Activated T-cell treated with anti-CD3 and anti-CD28 coated beads, Interleukin-2, amount 50 U/mL, for 1 hour (primary cell): ENCODE data around the gene ADGRG7.

Experiments used
- DNase-seq: peaks from one replicate; pipeline ENCODE4 v3.0.0-alpha.2; 2020

The ADGRG7 gene

DNA sequence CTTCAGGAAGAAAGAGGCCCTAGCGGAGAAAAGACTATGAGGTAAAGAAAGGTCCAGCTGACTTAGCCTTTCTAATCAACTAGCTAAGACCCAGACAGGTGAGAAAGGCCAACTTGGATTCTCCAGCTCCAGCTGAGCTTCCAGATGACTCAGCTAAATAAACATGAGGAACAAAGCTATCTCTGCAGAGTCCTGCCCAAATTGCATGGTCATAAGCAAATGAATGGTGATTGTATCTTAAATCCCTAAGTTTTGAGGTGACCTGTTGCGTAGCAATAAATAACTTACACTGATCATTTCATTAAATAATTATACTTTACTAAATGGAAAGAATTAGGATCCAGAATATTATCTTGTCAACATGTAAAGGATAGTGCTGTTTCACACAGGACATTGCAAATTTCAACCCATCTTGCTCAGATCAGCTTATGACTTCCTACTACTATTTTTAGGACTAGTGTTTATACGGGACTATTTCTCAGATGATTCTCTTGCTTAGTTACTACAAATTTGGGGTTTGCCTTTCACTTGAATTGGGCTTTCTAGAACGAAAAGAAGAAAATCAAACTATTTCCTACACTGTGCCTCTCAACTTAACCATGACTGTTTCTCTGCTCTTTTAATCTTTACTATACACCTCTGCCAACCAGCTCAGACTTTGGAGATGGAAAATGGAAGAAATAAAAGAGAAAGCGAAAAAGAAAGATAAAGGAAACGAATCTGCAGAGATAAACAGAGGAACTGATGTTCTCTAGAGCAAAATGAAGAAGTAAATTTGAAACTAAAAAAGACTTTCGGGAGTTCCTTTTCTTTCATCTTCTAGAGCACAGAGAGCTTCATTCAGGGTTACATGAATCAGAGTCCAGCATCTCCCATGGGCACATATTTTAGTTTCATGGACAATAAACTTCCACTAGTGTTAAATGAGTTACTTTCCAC, 6.6 kb upstream of the ADGRG7 start:
- no peak for DNase-seq

GRCh38 chr3:100603469-100603868, 5.9 kb upstream of the ADGRG7 start:
- no peak for DNase-seq

GRCh38 chr3:100605358-100605757, 4.0 kb upstream of the ADGRG7 start:
- DNase-seq = no peak

GRCh38 chr3:100606894-100607512, 2.4 kb upstream of the ADGRG7 start:
- no peak for DNase-seq

DNA sequence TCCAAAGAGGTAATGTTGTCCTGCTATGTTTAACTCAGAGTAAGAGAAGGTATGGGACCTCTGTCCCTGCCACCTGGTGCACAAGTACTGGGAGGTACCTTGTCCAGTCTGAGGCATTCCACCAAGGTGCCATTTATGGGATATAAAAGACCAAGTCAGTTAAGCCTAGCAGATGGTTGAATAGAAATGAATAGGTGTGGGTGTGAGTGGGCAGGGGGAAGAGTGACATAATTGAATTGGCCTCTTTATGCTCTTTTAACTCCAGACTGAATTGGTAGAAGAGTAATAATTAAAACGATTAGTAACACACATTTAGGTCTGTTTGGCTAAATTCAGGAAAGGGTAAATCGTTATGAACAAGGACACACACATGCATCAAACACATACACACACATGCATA, 562 bp downstream of the ADGRG7 start:
- DNase-seq = no peak

GRCh38 chr3:100611221-100611620, 1.8 kb downstream of the ADGRG7 start:
- DNase-seq = no peak

GRCh38 chr3:100613721-100614390, 4.5 kb downstream of the ADGRG7 start:
- DNase-seq = no peak

- no peak for DNase-seq
These were observed 5.5 kb downstream of the ADGRG7 start for GRCh38 chr3:100614941-100615340.

DNA sequence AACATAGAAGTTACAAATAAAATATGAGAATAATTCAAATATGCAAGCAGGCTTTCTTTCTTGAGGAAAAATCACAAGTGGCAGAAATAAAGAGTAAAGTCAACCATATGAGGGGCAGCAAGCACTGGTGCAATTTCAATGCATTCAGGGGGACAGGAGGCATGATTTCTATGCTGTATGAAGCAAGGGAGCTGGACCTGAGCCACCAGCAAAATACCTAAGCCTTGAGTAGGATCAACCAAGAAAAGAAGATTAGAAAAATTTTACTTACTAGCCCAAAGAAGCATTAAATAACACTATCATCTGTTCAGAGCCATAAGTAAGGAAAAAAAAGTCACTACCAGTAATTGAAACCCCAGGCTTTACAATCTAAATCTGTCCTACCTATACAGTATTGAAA, 6.3 kb downstream of the ADGRG7 start:
- DNase-seq = no peak

GRCh38 chr3:100621251-100621650, 11.8 kb downstream of the ADGRG7 start:
- DNase-seq = no peak

DNA sequence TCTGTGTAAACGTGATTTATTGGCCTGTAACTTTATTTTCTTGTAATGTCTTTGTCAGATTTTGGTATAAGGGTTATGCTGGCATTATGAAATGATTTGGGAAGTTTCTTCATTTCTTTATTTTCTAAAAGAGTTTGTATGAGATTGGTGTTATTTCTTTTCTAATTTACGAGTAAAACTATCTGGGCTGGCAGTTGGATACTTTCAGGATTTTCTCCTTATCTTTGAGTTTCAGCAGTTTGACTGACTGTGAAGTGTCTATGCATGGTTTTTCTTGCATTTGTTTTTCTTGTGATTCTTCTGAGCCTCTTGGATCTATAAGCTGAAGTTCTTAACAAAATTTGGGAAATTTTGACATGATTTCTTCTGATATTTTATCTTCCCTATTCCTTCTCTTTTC, 18.1 kb downstream of the ADGRG7 start:
- DNase-seq = no peak

GRCh38 chr3:100629421-100630127, 20.2 kb downstream of the ADGRG7 start:
- no peak for DNase-seq

DNA sequence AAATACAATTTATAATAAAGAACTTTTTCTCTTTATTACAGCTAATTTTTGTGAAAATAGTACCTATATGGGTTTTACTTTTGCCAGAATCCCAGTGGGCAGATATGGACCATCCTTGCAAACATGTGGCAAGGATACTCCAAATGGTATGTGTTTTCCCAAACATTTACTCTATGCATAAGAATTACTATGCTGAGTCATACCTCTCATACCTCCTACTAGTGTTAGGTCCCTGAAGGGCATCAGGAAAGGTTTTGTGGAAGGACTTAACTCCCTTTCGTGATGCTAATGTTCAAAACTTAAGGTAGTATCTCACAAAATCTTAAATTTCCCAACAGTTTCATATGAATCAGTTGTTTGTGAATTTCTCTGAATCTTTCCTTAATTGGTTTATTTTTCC, 21.3 kb downstream of the ADGRG7 start:
- DNase-seq = no peak

- no peak for DNase-seq
These were observed 21.8 kb downstream of the ADGRG7 start for GRCh38 chr3:100631236-100631635.

DNA sequence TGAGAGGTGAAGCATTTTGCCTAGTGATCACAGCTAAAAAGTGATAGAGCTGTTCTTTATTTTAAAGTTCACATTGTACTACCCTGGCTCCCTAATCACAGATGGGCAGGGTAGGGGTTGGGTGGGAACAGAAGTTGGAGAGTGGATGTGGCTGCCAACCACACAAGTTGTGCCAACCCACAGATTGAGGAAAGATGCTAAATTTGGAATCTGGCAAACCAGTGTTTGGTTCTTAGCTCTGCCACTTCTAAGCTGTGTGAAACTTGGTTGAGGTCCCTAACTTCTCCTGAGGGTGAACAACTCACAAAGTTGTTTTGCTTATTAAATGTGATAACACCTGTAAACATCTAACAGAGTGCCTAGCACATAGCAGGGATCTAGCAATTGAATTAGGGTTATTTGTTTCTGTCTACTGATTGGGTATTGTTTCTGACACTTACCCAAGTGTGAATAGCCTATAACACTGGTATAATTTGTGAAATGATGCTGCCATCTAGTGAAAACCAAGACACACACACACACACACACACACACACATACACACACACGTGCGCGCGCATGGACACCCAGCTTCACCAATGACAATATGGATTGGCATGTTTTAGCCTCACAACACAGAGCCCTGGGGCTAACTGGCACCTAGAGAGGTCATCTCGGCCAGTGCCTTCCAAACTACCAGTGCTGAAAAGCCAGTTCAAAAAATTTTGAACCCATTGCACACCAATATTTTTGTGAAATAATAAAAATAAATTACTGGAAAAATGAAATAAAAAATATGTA, 25.3 kb downstream of the ADGRG7 start:
- DNase-seq = no peak

DNA sequence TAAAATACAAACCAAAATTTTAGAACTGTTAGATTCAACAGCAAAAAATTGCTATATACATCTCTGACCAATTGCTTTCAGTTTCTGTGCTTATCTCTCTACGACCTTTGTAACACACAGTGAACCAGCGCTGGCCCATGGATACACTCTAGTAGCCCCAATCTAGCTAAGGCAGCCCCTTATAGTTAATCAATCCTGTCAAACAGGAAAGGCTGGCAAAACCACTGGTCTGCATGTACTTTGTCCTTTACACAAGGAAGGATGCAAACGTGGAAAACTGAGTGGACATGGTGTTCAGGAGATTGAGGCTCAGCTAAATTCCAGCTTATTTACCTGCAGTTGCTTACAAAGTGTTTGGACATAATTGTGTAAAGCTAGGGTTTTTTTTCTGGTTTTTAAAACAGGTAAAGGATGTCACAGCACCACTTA, 25.9 kb downstream of the ADGRG7 start:
- DNase-seq = no peak

DNA sequence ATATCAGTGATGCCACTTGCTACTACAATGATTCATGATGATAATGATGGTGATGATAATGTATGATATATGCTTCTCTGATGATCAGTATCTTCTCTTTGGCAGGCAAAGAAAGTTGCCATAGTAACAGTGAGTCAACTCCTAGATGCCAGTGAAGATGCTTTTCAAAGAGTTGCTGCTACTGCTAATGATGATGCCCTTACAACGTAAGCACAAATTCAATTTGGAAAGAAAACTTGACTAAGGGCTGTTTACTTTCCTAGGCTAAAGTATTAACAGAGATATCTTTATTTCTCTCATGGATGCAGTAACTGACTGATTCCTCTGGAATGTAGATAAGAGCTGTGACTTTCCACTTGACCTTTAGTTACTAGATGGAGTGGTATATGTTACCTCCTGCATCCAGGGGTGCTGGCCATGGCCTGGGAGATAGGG, 27.8 kb downstream of the ADGRG7 start:
- no peak for DNase-seq

- DNase-seq = no peak
These were observed 31.2 kb downstream of the ADGRG7 start for GRCh38 chr3:100640633-100641032.

DNA sequence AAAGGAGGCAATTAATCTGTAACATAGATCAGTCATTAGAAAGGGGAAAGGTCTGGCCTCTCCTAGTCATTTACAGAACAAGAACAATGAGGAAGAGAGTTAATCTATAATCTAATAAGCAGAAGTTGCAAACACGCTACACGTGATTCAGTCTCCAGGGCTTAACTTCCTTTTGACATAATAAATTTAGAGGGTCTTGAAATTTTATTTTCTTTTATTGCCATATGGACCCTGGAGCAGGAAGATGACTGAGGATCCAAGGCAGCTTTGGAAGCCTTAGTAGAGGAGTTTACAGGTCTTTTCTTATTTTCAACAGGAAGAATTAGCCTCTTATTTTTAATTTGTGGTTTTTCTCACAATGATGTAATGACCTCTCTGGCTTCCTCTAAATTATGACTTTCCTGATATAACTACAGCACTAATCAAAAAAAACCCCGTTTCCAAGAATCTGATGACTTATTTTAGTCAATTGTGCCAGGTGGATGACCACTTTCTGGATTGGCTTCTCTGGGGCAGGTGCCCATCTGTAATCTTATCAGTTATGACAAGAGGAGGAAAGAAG, 32.2 kb downstream of the ADGRG7 start:
- DNase-seq = no peak

GRCh38 chr3:100645913-100646312, 36.5 kb downstream of the ADGRG7 start:
- no peak for DNase-seq

GRCh38 chr3:100647171-100647570, 37.8 kb downstream of the ADGRG7 start:
- DNase-seq = no peak

GRCh38 chr3:100647657-100648056, 38.3 kb downstream of the ADGRG7 start:
- no peak for DNase-seq
